Choroid plexus epithelial cell (primary cell): ENCODE measurements around the gene CCDC93.
A peak's percentile ranks its signal among the peaks of the same experiment; 100 is the strongest.

ENCODE experiments used
- DNase-seq: peaks from one replicate; pipeline ENCODE4 v3.0.0-alpha.2; 2010; ENCODE audit warnings: low read depth
- H3K4me3 ChIP-seq: 2 replicates; pipeline ENCODE4 v1.5.1; 2011; ENCODE audit warnings: low read depth, mild to moderate bottlenecking, control low read depth, low read length, moderate library complexity
- TF ChIP-seq, protein P1 (sequence below): conservative IDR thresholded peaks from 2 replicates; pipeline ENCODE4 v1.5.1; 2011; ENCODE audit warnings: low read depth, mild to moderate bottlenecking, control low read depth, inconsistent platforms, low read length, moderate library complexity

The CCDC93 gene

DNA sequence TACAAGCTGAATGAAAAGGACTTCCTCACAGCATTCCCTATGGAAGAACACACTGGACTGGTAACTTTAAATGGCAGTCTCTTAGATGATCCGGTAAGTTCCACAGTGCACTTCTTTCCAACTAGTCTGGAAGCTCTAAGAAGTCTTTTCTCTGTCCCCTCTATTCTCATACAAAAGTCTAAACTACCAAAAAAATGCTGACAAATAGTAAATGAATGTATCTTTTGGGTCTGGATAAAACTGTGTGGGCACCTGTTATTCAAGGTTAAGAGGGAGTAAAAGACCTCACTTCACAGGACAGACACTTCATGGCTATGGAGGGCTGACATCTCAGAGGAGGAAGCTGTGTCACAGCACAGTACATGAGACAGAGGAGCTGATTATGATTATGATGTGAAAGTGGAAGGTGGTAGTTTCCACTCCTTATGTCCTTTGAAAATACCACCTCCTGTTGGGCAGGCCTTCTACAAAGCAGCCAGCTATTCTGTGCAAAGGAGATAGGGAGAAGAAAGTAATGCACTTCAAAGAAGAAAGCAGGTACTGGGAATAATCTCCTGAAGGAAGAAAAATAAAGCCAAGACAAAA, 23.9 kb downstream of the CCDC93 start:
- DNase-seq, result no peak
- TF ChIP-seq, protein P1, sequence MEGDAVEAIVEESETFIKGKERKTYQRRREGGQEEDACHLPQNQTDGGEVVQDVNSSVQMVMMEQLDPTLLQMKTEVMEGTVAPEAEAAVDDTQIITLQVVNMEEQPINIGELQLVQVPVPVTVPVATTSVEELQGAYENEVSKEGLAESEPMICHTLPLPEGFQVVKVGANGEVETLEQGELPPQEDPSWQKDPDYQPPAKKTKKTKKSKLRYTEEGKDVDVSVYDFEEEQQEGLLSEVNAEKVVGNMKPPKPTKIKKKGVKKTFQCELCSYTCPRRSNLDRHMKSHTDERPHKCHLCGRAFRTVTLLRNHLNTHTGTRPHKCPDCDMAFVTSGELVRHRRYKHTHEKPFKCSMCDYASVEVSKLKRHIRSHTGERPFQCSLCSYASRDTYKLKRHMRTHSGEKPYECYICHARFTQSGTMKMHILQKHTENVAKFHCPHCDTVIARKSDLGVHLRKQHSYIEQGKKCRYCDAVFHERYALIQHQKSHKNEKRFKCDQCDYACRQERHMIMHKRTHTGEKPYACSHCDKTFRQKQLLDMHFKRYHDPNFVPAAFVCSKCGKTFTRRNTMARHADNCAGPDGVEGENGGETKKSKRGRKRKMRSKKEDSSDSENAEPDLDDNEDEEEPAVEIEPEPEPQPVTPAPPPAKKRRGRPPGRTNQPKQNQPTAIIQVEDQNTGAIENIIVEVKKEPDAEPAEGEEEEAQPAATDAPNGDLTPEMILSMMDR, result no peak
- H3K4me3 ChIP-seq, result no peak overlapping the region

DNA sequence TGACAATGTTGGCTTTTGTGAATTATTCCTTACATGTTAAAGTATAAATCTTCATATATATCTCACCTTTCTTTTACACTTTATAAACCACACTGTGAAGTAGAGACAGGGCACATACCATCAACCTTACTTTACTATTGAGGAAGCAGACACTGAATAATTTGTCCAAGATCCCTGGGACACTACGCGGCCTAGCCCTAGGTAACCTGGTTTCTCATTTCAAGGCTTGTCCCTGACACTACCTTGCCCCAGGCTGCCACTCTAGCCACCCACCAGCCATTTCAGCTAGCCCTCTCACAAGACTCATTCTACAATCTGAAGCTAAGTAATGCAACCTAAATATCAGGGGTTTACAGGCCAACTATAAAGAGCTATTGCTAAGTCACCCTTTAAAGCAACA, 26.7 kb downstream of the CCDC93 start:
- TF ChIP-seq, protein P1, result no peak
- no peak overlapping the region for H3K4me3 ChIP-seq
- no peak for DNase-seq

DNA sequence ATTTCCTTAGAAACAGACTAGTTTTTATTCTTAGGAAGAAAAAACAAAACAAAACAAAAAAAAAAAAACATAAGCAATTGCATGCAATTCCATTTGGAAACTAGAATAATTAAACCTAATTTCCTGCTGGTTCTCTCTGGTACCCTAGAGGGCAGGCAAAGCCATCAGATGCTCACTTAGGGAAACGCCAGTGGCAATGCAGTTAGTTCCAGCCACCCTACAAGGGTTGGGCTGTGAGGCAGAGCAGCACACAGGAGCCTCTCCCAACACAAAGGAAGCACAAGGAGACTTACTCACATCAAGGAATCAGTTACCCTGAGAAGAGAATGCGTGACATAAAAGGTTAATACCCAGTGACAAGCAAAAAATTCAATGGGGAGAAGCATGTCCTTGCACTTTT, 28.8 kb downstream of the CCDC93 start:
- H3K4me3 ChIP-seq, result no peak overlapping the region
- DNase-seq, result no peak
- TF ChIP-seq, protein P1, result no peak

DNA sequence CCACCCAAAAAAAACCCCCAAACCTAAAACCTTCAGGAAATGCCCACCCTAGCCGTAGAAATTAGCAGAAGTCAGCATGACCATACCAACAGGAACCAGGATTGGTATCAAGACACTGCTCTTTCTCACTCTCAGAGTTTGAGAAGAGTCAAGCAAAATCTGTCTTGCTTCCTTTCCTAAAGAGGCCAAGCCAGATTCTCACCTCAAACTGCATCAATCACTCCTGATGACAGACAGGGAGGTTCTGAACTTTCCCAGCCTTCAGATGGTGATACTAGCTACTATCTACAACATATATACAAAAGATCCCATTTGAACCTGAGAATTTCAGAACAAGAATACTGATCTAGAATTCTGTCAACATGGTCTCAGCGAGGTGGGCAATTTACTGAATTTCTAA, 29.7 kb downstream of the CCDC93 start:
- no peak overlapping the region for H3K4me3 ChIP-seq
- DNase-seq, result no peak
- TF ChIP-seq, protein P1, result no peak

DNA sequence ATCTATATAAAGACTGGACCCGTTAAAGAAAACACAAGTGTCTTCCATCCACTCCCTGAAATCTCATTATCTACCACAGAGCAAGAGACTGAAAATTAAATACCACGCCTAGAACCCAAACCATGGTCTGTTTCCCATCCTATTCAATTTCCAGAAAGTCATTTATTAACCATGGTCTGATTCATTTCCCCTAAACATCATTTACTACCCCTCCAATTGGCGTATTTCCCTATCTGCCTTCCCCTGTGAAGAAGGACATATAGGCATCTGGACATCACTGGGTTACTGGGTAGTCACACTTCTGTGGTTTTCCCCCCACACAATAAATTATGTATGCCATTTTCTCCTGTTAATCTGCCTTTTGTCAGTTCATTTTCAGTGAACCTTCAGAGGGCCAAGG, 30.8 kb downstream of the CCDC93 start:
- H3K4me3 ChIP-seq, result no peak overlapping the region
- DNase-seq, result no peak
- TF ChIP-seq, protein P1, result no peak

DNA sequence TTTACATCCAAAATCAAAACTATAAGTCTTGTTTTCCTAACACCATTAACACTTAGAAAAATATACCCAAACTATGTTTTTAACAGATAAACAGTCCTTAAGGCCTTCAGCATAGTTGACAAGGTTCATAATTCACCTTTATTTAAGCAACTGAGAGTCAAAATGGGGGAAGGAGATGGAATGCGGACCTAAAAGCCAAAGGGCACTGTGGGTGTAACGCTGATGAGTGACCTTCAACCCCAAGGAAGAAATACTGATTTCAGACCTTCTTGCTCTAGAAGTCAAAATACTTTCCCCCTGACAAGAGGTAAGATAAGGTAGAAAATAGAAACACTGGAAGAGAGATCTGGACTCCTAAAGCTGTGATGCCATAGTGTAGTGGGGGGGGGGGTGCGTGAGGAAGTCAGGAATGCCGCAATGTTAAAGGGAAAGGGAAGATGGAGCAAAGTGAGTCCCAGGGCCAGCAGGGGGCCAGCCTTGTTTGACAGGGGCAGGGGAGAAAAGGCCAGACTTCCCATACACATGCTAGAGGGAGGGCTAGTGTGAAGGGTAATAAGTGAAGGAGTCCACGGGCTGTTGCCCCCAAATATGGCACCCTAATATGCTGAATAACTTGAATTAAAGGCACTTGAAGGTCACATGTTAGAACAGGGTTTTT, 31.4 kb downstream of the CCDC93 start:
- TF ChIP-seq, protein P1, result peak; percentile 21
- no peak overlapping the region for H3K4me3 ChIP-seq
- DNase-seq, result no peak

DNA sequence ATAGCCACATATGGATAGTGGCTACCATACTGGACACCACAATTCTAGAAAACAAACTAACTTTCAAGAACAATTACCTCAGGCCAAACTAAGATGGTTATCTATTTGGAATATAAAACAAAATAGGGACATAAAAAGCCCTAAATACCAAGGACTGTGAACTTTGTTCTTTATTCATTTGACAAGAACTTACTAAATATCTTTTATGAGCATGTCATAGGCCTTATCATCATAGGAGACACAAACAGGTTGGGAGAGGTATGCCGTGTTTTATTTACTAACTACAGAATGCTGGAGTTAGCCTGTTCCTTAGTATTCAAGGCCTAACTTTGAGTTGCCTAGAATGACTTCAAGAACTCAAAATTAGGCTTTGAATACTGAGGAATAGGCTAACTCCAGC, 32.1 kb downstream of the CCDC93 start:
- H3K4me3 ChIP-seq, result no peak overlapping the region
- DNase-seq, result no peak
- TF ChIP-seq, protein P1, result no peak
